Measurements from ENCODE around the gene CNFN. TPM values are rescaled to one million over a fixed set of nuclear protein-coding genes. Genes with fewer than 3 reads are reported as not detected.

Gene CNFN
- total RNA-seq, 2 experiments from 2014 or later = 0.95 TPM; not detected in 1

DNA sequence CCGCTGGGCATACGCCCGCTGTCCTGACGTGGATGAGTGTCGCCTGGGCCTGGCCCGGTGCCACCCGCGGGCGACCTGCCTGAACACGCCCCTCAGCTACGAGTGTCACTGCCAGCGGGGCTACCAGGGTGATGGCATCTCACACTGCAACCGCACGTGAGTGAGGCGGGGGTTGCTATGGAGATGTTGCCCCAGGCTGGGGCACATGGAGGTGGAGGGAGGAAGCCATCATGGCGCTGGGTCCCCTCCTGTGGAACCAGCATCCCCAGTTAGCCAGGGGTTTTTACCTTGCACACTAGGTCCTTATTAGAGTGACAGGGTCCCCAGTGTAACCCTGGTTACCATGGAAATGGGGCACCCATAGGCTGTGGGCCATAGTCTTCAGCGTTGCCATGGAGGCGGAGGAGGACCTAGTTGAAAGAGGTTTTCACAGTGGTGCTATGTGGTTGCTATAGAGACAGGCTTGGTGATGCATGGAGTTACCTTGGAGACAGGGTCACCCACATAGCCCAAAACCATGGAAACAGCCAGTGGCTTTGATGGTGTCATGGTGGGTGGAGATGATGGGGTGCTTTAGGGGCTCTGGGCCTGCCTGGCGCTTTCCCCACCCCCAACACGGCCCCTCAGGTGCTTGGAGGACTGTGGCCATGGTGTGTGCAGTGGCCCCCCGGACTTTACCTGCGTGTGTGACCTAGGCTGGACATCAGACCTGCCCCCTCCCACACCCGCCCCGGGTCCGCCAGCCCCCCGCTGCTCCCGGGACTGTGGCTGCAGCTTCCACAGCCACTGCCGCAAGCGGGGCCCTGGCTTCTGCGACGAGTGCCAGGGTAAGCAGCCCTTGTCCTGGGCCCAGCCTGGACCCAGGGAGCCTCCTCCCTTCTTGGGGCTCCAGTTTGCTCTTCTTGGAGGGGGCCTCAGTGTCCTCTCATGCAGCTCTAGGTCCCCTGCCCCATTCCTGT, 37.5 kb downstream of the CNFN start:
- Histone ChIP-seq H3K9me3 (ENCODE audit: low read length) (no peaks in the 10 kb centered on the region), H3K4me2 (ENCODE audit: low read length) (no peak overlapping the region), H3K9me2 (ENCODE audit: insufficient read depth, low read length) (no peaks in the 10 kb centered on the region), H3K27ac (ENCODE audit: low read depth, low read length, poor library complexity, severe bottlenecking) (no peak overlapping the region), H3K4me1 (ENCODE audit: insufficient read depth, low read length, poor library complexity, severe bottlenecking) (no peaks in the 10 kb centered on the region), H3K79me2 (ENCODE audit: insufficient read depth, low read depth, low read length) (no peaks in the 10 kb centered on the region), H4K20me1 (ENCODE audit: insufficient read depth, low read length) (no peaks in the 10 kb centered on the region), H3K4me3 (ENCODE audit: low read depth, low read length, poor library complexity, severe bottlenecking) (no peak overlapping the region), H2AFZ (ENCODE audit: low read length) (no peak overlapping the region), H3K36me3 (ENCODE audit: insufficient read depth, low read length) (no peaks in the 10 kb centered on the region)
- TF ChIP-seq, protein P1, sequence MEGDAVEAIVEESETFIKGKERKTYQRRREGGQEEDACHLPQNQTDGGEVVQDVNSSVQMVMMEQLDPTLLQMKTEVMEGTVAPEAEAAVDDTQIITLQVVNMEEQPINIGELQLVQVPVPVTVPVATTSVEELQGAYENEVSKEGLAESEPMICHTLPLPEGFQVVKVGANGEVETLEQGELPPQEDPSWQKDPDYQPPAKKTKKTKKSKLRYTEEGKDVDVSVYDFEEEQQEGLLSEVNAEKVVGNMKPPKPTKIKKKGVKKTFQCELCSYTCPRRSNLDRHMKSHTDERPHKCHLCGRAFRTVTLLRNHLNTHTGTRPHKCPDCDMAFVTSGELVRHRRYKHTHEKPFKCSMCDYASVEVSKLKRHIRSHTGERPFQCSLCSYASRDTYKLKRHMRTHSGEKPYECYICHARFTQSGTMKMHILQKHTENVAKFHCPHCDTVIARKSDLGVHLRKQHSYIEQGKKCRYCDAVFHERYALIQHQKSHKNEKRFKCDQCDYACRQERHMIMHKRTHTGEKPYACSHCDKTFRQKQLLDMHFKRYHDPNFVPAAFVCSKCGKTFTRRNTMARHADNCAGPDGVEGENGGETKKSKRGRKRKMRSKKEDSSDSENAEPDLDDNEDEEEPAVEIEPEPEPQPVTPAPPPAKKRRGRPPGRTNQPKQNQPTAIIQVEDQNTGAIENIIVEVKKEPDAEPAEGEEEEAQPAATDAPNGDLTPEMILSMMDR (conservative IDR thresholded peaks at IDR 0.05; ENCODE audit: low read length) = no peak
- TF ChIP-seq EZH2phosphoT487 (IDR thresholded peaks at IDR 0.05; ENCODE audit: borderline replicate concordance, low read depth, low read length) = no peak
- POLR2A ChIA-PET = interaction anchor here (0.6 kb wide), 1 partner anchor 1677 kb away, joined by 3 read pairs; no protein-coding TSS in a partner anchor
- no TSS peak for BruUV-seq (replicated peaks)
- intact Hi-C loops (cut with micrococcal nuclease; ENCODE audit: unreplicated experiment) = no loop called here
- DNase-seq (ENCODE audit: low spot score) = no peak
- CTCF ChIA-PET (ENCODE audit: unreplicated experiment) = no interaction called here

DNA sequence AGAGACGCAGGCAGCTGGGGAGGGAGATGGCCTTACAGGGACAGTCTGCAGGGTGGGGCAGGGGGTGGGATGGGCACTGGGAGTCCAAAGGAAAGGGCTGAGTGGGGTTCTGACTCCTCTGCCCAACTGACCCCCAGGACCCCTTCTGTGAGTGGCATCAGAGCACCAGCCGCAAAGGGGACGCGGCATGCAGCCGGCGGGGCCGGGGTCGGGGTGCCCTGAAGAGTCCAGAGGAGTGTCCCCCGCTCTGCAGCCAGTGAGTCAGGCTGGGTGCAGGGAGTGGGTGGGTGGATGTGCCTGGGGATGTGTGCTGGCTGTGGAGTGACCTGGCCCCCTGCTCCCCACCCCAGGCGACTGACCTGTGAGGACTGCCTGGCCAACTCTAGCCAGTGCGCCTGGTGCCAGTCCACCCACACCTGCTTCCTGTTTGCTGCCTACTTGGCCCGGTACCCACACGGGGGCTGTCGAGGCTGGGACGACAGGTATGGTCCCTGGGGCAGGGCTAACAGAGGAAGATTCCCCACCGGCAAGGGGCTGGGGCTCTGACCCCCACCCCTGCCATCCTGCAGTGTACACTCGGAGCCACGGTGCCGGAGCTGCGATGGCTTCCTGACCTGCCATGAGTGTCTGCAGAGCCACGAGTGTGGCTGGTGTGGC, 38.9 kb downstream of the CNFN start:
- no TSS peak for BruUV-seq (replicated peaks)
- H3K4me3 ChIP-seq (ENCODE audit: low read depth, low read length, poor library complexity, severe bottlenecking) = no peak overlapping the region
- intact Hi-C loops (cut with micrococcal nuclease; ENCODE audit: unreplicated experiment) = no loop called here
- no peaks in the 10 kb centered on the region for H3K79me2 ChIP-seq (ENCODE audit: insufficient read depth, low read depth, low read length)
- H3K4me1 ChIP-seq (ENCODE audit: insufficient read depth, low read length, poor library complexity, severe bottlenecking) = no peaks in the 10 kb centered on the region
- POLR2A ChIA-PET = no interaction called here
- H3K4me2 ChIP-seq (ENCODE audit: low read length) = no peak overlapping the region
- H4K20me1 ChIP-seq (ENCODE audit: insufficient read depth, low read length) = no peaks in the 10 kb centered on the region
- no peak for DNase-seq (ENCODE audit: low spot score)
- H3K27ac ChIP-seq (ENCODE audit: low read depth, low read length, poor library complexity, severe bottlenecking) = no peak overlapping the region
- H2AFZ ChIP-seq (ENCODE audit: low read length) = no peak overlapping the region
- no peaks in the 10 kb centered on the region for H3K36me3 ChIP-seq (ENCODE audit: insufficient read depth, low read length)
- H3K9me2 ChIP-seq (ENCODE audit: insufficient read depth, low read length) = no peaks in the 10 kb centered on the region
- TF ChIP-seq, protein P1 (conservative IDR thresholded peaks at IDR 0.05; ENCODE audit: low read length) = no peak
- H3K9me3 ChIP-seq (ENCODE audit: low read length) = no peaks in the 10 kb centered on the region
- CTCF ChIA-PET (ENCODE audit: unreplicated experiment) = no interaction called here

DNA sequence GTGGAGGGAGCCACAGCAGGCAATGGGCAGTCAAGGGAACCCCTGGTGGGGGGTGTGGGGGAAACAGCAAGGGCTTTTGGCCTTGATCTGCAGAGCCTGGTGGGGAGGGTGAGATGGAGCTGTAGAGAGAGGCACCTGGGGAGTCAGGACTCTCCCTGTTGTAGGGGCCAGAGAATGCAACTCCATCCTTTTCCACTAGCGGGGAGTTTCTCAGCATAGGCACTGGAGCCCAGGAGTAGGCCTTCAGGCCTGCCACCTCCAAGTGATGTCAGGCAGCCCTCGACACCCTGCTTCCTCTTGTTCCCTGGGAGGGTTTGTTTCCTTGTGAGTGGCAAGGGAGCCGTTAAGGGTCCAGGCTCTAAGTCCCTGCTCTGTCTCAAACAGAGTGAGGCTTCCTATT, 39.7 kb downstream of the CNFN start:
- POLR2A ChIA-PET = no interaction called here
- no peaks in the 10 kb centered on the region for H4K20me1 ChIP-seq (ENCODE audit: insufficient read depth, low read length)
- no peaks in the 10 kb centered on the region for H3K9me3 ChIP-seq (ENCODE audit: low read length)
- H2AFZ ChIP-seq (ENCODE audit: low read length) = no peak overlapping the region
- no peak overlapping the region for H3K4me3 ChIP-seq (ENCODE audit: low read depth, low read length, poor library complexity, severe bottlenecking)
- no peak for DNase-seq (ENCODE audit: low spot score)
- intact Hi-C loops (cut with micrococcal nuclease; ENCODE audit: unreplicated experiment) = no loop called here
- CTCF ChIA-PET (ENCODE audit: unreplicated experiment) = no interaction called here
- TF ChIP-seq, protein P1 (conservative IDR thresholded peaks at IDR 0.05; ENCODE audit: low read length) = no peak
- no peak for TF ChIP-seq EZH2phosphoT487 (IDR thresholded peaks at IDR 0.05; ENCODE audit: borderline replicate concordance, low read depth, low read length)
- H3K27ac ChIP-seq (ENCODE audit: low read depth, low read length, poor library complexity, severe bottlenecking) = no peak overlapping the region
- H3K36me3 ChIP-seq (ENCODE audit: insufficient read depth, low read length) = peaks cover 2% of the 10 kb centered on the region; the same call in 1 of the 2 replicates
- no peaks in the 10 kb centered on the region for H3K4me1 ChIP-seq (ENCODE audit: insufficient read depth, low read length, poor library complexity, severe bottlenecking)
- H3K9me2 ChIP-seq (ENCODE audit: insufficient read depth, low read length) = no peaks in the 10 kb centered on the region
- H3K4me2 ChIP-seq (ENCODE audit: low read length) = no peak overlapping the region
- BruUV-seq (replicated peaks) = no TSS peak
- H3K79me2 ChIP-seq (ENCODE audit: insufficient read depth, low read depth, low read length) = no peaks in the 10 kb centered on the region
